ENCODE data around the gene CUEDC1.

GRCh38 chr17:57861790-57862693 lies 93.2 kb downstream of the CUEDC1 start:
- no peak for TF ChIP-seq EZH2 (IDR thresholded peaks at IDR 0.05; ENCODE audit: low read depth)
- TF ChIP-seq CTCF (conservative IDR thresholded peaks at IDR 0.05) = no peak

Measured in PC-9 (cell line).